ENCODE measurements around the gene GPR17.

GPR17 gene

GRCh38 chr2:127655209-127656073, 9.5 kb downstream of the GPR17 start:
- H3K27me3 ChIP-seq: no peaks in the 10 kb centered on the region
- no peaks in the 10 kb centered on the region for H3K9me3 ChIP-seq
- H3K36me3 ChIP-seq: no peaks in the 10 kb centered on the region
- H3K4me3 ChIP-seq (ENCODE audit: low read depth in 1 of 2, low read length in 1 of 2): no peak overlapping the region
- no peak overlapping the region for H3K27ac ChIP-seq
- H3K4me1 ChIP-seq (ENCODE audit: control insufficient read depth in 1 of 2, insufficient read depth in 1 of 2, low read depth in 1 of 2, low read length in 1 of 2): no peaks in the 10 kb centered on the region
- no peak for TF ChIP-seq CTCF (IDR thresholded peaks at IDR 0.05)

- peaks cover 4% of the 10 kb centered on the region for H3K27me3 ChIP-seq
- no peaks in the 10 kb centered on the region for H3K4me1 ChIP-seq (ENCODE audit: control insufficient read depth in 1 of 2, insufficient read depth in 1 of 2, low read depth in 1 of 2, low read length in 1 of 2)
- no peak overlapping the region for H3K4me3 ChIP-seq (ENCODE audit: low read depth in 1 of 2, low read length in 1 of 2)
- H3K27ac ChIP-seq: no peak overlapping the region
- no peak for TF ChIP-seq CTCF (IDR thresholded peaks at IDR 0.05)
- no peaks in the 10 kb centered on the region for H3K36me3 ChIP-seq
- H3K9me3 ChIP-seq: no peaks in the 10 kb centered on the region
Measured at GRCh38 chr2:127656569-127657231, 10.7 kb downstream of the GPR17 start.

- H3K36me3 ChIP-seq: no peaks in the 10 kb centered on the region
- H3K4me3 ChIP-seq (ENCODE audit: low read depth in 1 of 2, low read length in 1 of 2): no peak overlapping the region
- H3K9me3 ChIP-seq: no peaks in the 10 kb centered on the region
- H3K27me3 ChIP-seq: peaks cover 9% of the 10 kb centered on the region
- H3K4me1 ChIP-seq (ENCODE audit: control insufficient read depth in 1 of 2, insufficient read depth in 1 of 2, low read depth in 1 of 2, low read length in 1 of 2): no peaks in the 10 kb centered on the region
- no peak overlapping the region for H3K27ac ChIP-seq
- TF ChIP-seq CTCF (IDR thresholded peaks at IDR 0.05): no peak
Measured at GRCh38 chr2:127657232-127657595, 11.3 kb downstream of the GPR17 start.

GRCh38 chr2:127658146-127658545, 12.2 kb downstream of the GPR17 start:
- Histone ChIP-seq H3K4me1 (ENCODE audit: control insufficient read depth in 1 of 2, insufficient read depth in 1 of 2, low read depth in 1 of 2, low read length in 1 of 2) (no peaks in the 10 kb centered on the region), H3K4me3 (ENCODE audit: low read depth in 1 of 2, low read length in 1 of 2) (no peak overlapping the region), H3K36me3 (no peaks in the 10 kb centered on the region), H3K27me3 (peaks cover 18% of the 10 kb centered on the region), H3K27ac (no peak overlapping the region), H3K9me3 (no peaks in the 10 kb centered on the region)
- no peak for TF ChIP-seq CTCF (IDR thresholded peaks at IDR 0.05)

- Histone ChIP-seq H3K4me1 (ENCODE audit: control insufficient read depth in 1 of 2, insufficient read depth in 1 of 2, low read depth in 1 of 2, low read length in 1 of 2) (no peaks in the 10 kb centered on the region), H3K27me3 (peaks cover 25% of the 10 kb centered on the region), H3K27ac (no peak overlapping the region), H3K9me3 (no peaks in the 10 kb centered on the region), H3K4me3 (ENCODE audit: low read depth in 1 of 2, low read length in 1 of 2) (no peak overlapping the region), H3K36me3 (no peaks in the 10 kb centered on the region)
- TF ChIP-seq CTCF (IDR thresholded peaks at IDR 0.05): no peak
Measured at GRCh38 chr2:127658641-127659407, 12.9 kb downstream of the GPR17 start.
